ENCODE results near the gene LONRF3. TPM values are rescaled to one million over a fixed set of nuclear protein-coding genes. Genes with fewer than 3 reads are reported as not detected.

The LONRF3 gene
- total and polyA plus RNA-seq, 2 of the 13 experiments (the other 11 are each of a cell fraction or from before 2014, with no cell fraction given): 4.8 to 11.6 TPM

DNA sequence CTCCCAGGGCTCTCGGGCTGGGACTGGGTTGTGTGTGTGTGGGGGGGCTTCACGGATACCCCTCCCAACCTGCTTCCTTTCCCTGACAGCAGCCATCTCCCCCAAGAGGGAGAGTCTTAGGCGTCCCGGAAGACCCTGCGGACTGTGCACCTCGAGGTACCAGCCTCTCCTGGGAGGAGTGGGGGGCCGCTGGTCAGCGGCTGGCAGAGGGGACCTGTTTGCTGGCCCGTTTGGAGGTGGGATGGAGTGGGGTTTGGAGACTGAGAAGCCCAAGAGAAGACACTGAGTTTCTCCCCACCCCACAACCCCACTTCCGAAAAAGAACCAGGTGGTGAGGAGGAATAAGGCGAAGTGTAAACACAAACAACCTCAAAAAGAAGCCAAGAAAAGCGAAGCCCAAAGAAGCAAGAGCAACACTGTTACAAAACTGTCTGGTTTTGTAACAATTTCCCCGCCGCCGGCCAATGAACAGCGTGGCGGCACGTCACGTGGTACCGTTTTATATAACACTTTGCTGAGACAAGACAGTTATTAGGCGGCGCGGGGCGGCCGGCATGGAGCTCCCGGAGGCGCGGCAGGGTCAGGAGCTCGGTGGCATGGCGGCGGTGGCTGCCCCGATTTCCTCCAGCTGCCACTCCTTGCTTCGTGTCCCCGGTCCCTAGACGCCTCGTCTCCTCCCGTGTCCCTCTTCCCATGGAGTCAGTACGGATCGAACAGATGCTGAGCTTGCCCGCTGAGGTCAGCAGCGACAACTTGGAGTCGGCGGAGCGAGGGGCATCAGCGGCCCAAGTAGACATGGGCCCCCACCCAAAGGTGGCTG is at the start of gene LONRF3 (continued):
- 0 out of 2 replicates have a peak, but pooled peaks have one; percentile 20 for TF ChIP-seq KDM2A (CRISPR knock-in tag; IDR thresholded peaks at IDR 0.05; ENCODE audit: borderline replicate concordance, low read depth)
- TF ChIP-seq, protein P1, sequence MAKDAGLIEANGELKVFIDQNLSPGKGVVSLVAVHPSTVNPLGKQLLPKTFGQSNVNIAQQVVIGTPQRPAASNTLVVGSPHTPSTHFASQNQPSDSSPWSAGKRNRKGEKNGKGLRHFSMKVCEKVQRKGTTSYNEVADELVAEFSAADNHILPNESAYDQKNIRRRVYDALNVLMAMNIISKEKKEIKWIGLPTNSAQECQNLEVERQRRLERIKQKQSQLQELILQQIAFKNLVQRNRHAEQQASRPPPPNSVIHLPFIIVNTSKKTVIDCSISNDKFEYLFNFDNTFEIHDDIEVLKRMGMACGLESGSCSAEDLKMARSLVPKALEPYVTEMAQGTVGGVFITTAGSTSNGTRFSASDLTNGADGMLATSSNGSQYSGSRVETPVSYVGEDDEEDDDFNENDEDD (CRISPR knock-in tag; IDR thresholded peaks at IDR 0.05; ENCODE audit: borderline replicate concordance): peak; percentile 14; the same call in 1 of the 2 replicates
- no peak for TF ChIP-seq ZNF775 (CRISPR knock-in tag; IDR thresholded peaks at IDR 0.05; ENCODE audit: borderline replicate concordance)
- TF ChIP-seq NCOA5 (CRISPR knock-in tag; IDR thresholded peaks at IDR 0.05): no peak
- TF ChIP-seq ZNF263 (CRISPR knock-in tag; IDR thresholded peaks at IDR 0.05): no peak
- TF ChIP-seq ZBTB21 (CRISPR knock-in tag; IDR thresholded peaks at IDR 0.05): no peak
- TF ChIP-seq HOXA3 (CRISPR knock-in tag; IDR thresholded peaks at IDR 0.05): no peak
- TF ChIP-seq ZNF616 (CRISPR knock-in tag; IDR thresholded peaks at IDR 0.05; ENCODE audit: low read depth): no peak
- TF ChIP-seq, protein P2, sequence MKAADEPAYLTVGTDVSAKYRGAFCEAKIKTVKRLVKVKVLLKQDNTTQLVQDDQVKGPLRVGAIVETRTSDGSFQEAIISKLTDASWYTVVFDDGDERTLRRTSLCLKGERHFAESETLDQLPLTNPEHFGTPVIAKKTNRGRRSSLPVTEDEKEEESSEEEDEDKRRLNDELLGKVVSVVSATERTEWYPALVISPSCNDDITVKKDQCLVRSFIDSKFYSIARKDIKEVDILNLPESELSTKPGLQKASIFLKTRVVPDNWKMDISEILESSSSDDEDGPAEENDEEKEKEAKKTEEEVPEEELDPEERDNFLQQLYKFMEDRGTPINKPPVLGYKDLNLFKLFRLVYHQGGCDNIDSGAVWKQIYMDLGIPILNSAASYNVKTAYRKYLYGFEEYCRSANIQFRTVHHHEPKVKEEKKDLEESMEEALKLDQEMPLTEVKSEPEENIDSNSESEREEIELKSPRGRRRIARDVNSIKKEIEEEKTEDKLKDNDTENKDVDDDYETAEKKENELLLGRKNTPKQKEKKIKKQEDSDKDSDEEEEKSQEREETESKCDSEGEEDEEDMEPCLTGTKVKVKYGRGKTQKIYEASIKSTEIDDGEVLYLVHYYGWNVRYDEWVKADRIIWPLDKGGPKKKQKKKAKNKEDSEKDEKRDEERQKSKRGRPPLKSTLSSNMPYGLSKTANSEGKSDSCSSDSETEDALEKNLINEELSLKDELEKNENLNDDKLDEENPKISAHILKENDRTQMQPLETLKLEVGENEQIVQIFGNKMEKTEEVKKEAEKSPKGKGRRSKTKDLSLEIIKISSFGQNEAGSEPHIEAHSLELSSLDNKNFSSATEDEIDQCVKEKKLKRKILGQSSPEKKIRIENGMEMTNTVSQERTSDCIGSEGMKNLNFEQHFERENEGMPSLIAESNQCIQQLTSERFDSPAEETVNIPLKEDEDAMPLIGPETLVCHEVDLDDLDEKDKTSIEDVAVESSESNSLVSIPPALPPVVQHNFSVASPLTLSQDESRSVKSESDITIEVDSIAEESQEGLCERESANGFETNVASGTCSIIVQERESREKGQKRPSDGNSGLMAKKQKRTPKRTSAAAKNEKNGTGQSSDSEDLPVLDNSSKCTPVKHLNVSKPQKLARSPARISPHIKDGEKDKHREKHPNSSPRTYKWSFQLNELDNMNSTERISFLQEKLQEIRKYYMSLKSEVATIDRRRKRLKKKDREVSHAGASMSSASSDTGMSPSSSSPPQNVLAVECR (CRISPR knock-in tag; IDR thresholded peaks at IDR 0.05; ENCODE audit: borderline replicate concordance): peak; percentile 3; the same call in 1 of the 2 replicates
- TF ChIP-seq ZSCAN20 (CRISPR knock-in tag; IDR thresholded peaks at IDR 0.05; ENCODE audit: borderline replicate concordance): no peak
- no peak for TF ChIP-seq ZNF12 (CRISPR knock-in tag; IDR thresholded peaks at IDR 0.05)
- peak; percentile 26; the same call in 1 of the 2 replicates for TF ChIP-seq PHF8 (CRISPR knock-in tag; IDR thresholded peaks at IDR 0.05)
- no peak for TF ChIP-seq ZNF101 (CRISPR knock-in tag; IDR thresholded peaks at IDR 0.05; ENCODE audit: borderline replicate concordance, low read depth)
- TF ChIP-seq ZNF816 (CRISPR knock-in tag; IDR thresholded peaks at IDR 0.05; ENCODE audit: borderline replicate concordance): no peak
- 0 out of 2 replicates have a peak, but pooled peaks have one; percentile 19 for TF ChIP-seq NFKB2 (CRISPR knock-in tag; IDR thresholded peaks at IDR 0.05; ENCODE audit: borderline replicate concordance)
- TF ChIP-seq NFYC (CRISPR knock-in tag; IDR thresholded peaks at IDR 0.05): peak; percentile 69
- TF ChIP-seq ZNF7 (CRISPR knock-in tag; IDR thresholded peaks at IDR 0.05): no peak
- 0 out of 2 replicates have a peak, but pooled peaks have one; percentile 28 for TF ChIP-seq HES4 (CRISPR knock-in tag; IDR thresholded peaks at IDR 0.05; ENCODE audit: borderline replicate concordance)
- no peak for TF ChIP-seq ZFP41 (CRISPR knock-in tag; IDR thresholded peaks at IDR 0.05; ENCODE audit: borderline replicate concordance)
- TF ChIP-seq, protein P3, sequence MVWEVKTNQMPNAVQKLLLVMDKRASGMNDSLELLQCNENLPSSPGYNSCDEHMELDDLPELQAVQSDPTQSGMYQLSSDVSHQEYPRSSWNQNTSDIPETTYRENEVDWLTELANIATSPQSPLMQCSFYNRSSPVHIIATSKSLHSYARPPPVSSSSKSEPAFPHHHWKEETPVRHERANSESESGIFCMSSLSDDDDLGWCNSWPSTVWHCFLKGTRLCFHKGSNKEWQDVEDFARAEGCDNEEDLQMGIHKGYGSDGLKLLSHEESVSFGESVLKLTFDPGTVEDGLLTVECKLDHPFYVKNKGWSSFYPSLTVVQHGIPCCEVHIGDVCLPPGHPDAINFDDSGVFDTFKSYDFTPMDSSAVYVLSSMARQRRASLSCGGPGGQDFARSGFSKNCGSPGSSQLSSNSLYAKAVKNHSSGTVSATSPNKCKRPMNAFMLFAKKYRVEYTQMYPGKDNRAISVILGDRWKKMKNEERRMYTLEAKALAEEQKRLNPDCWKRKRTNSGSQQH (CRISPR knock-in tag; IDR thresholded peaks at IDR 0.05; ENCODE audit: low read depth): no peak
- TF ChIP-seq MED1 (CRISPR knock-in tag; IDR thresholded peaks at IDR 0.05): no peak
- TF ChIP-seq KLF16 (CRISPR knock-in tag; IDR thresholded peaks at IDR 0.05): no peak

All from HepG2 (cell line).